Kidney (tissue), 14 donors: ENCODE results near the gene SS18L1. TPM values are rescaled to one million over a fixed set of nuclear protein-coding genes. Genes with fewer than 3 reads are reported as not detected.

Source experiments
- DNase-seq, 5 donors: peaks; one replicate each; pipeline ENCODE4 v3.0.0-alpha.2; 2013 to 2020
- FAIRE-seq: peaks from 2 replicates; lab custom pipeline; 2012; peaks lifted over from hg19 to GRCh38; lab: Jason Lieb, UNC
- H3K27ac ChIP-seq, 2 donors: one replicate each; pipeline ENCODE4 v1.7.0; 2013; ENCODE audit warnings: low read depth in 2 of 2, low read length in 2 of 2, inconsistent platforms in 1 of 2
- H3K27me3 ChIP-seq: one replicate; pipeline ENCODE4 v1.7.1; 2013; ENCODE audit warnings: low read length, inconsistent platforms; ENCODE audit not compliant: control insufficient read depth, insufficient read depth
- H3K36me3 ChIP-seq, 3 donors: one replicate each; pipeline versions ENCODE4 v1.7.0 to v1.7.1; 2013; ENCODE audit warnings: low read length in 3 of 3, control low read depth in 1 of 3, inconsistent platforms in 1 of 3; ENCODE audit not compliant: insufficient read depth in 3 of 3, control insufficient read depth in 2 of 3
- H3K4me1 ChIP-seq, 3 donors: one replicate each; pipeline versions ENCODE4 v1.7.0 to v1.7.1; 2013; ENCODE audit warnings: low read length in 3 of 3, inconsistent platforms in 1 of 3, low read depth in 1 of 3; ENCODE audit not compliant: control insufficient read depth in 2 of 3, insufficient read depth in 2 of 3
- H3K4me3 ChIP-seq, 3 donors: one replicate each; pipeline versions ENCODE4 v1.7.0 to v1.8.1; 2013; ENCODE audit warnings: low read length in 3 of 3, control low read depth in 1 of 3, inconsistent platforms in 1 of 3
- H3K9ac ChIP-seq, 3 donors: one replicate each; pipeline versions ENCODE4 v1.7.0 to v1.7.1; 2013; ENCODE audit warnings: low read length in 3 of 3, control low read depth in 1 of 3, inconsistent platforms in 1 of 3
- H3K9me3 ChIP-seq, 3 donors: one replicate each; pipeline versions ENCODE4 v1.7.0 to v1.7.1; 2013; ENCODE audit warnings: low read length in 3 of 3, control low read depth in 1 of 3, inconsistent platforms in 1 of 3; ENCODE audit not compliant: control insufficient read depth in 2 of 3, insufficient read depth in 1 of 3
- CTCF ChIP-seq: IDR thresholded peaks from 3 replicates; pipeline ENCODE4 v1.5.1; 2012; ENCODE audit warnings: mild to moderate bottlenecking, moderate library complexity, borderline replicate concordance; ENCODE audit not compliant: insufficient read depth; ENCODE audit errors: extremely low read depth
- intact Hi-C: fragments of 100-400 bp; cut with DNase I; formaldehyde crosslinking; loops from one replicate; pipeline ENCODE4 v1.11.1; 2022
- polyA plus RNA-seq: library from polyadenylated mRNA; stranded (reverse); fragments of 350-450 nt; fragmentation: Illumina TruSeq; extraction: RNeasy Lipid Tissue Mini Kit (QIAGEN cat#74804); gene quantifications from one replicate; pipeline ENCODE4 v1.2.3, GENCODE V29; 2014; ENCODE audit warnings: low read depth, low replicate concordance; ENCODE audit not compliant: insufficient read depth
- total RNA-seq: library from RNA; stranded (reverse); fragmentation: NEBNext Ultra II Directional; extraction: Animal tissue kit (Norgen Biotek cat#: 25700); gene quantifications from one replicate; pipeline ENCODE4 v1.2.1, GENCODE V29; 2021
- donor health status: control.
- donor health status: control.
- donor health status: control.
- donor health status: control.
- donor health status: control.
- donor health status: DM: yes; HTN: yes; CAD: no.
- donor health status: Normal renal cell carcinoma (clear cell type).

SS18L1 gene
- total and polyA plus RNA-seq, 2 donors from 2014 or later = 6.5 to 12.0 TPM

GRCh38 chr20:62170536-62170935 lies 27.0 kb downstream of the SS18L1 start:
- intact Hi-C loops = no loop called here
- H3K36me3 ChIP-seq = peaks cover 2 to 17% (median 13%) of the 10 kb centered on the region in 3 donors
- no peak for TF ChIP-seq CTCF

GRCh38 chr20:62171245-62171644 lies 27.7 kb downstream of the SS18L1 start:
- peaks cover 3 to 19% (median 12%) of the 10 kb centered on the region in 3 donors for H3K36me3 ChIP-seq
- no peak for FAIRE-seq

More at GRCh38 chr20:62170536-62170935, 27.0 kb downstream of the SS18L1 start:
- Histone ChIP-seq H3K4me3 (no peak overlapping the region), H3K27me3 (no peaks in the 10 kb centered on the region), H3K9ac (no peak overlapping the region), H3K9me3 (no peaks in the 10 kb centered on the region), H3K4me1 (no peaks in the 10 kb centered on the region), H3K27ac (no peak overlapping the region)
- DNase-seq (no peak), FAIRE-seq (no peak)

GRCh38 chr20:62172666-62173065 lies 29.1 kb downstream of the SS18L1 start:
- intact Hi-C loops = no loop called here
- no peak for TF ChIP-seq CTCF
- Histone ChIP-seq H3K36me3 (peaks cover 3 to 19% (median 10%) of the 10 kb centered on the region in 3 donors), H3K4me3 (no peak overlapping the region), H3K27ac (no peak overlapping the region), H3K9ac (no peak overlapping the region), H3K27me3 (no peaks in the 10 kb centered on the region), H3K4me1 (no peaks in the 10 kb centered on the region), H3K9me3 (no peaks in the 10 kb centered on the region)
- FAIRE-seq (no peak), DNase-seq (no peak)

More at GRCh38 chr20:62171245-62171644, 27.7 kb downstream of the SS18L1 start:
- no peaks in the 10 kb centered on the region for H3K9me3 ChIP-seq
- H3K27ac ChIP-seq = no peak overlapping the region
- no peaks in the 10 kb centered on the region for H3K27me3 ChIP-seq
- intact Hi-C loops = no loop called here
- no peak overlapping the region for H3K9ac ChIP-seq
- no peak overlapping the region for H3K4me3 ChIP-seq
- no peak for TF ChIP-seq CTCF
- DNase-seq = no peak
- no peaks in the 10 kb centered on the region for H3K4me1 ChIP-seq
